Spinal cord (tissue), 10 donors: Measurements from ENCODE around the gene UBXN10. TPM values are rescaled to one million over a fixed set of nuclear protein-coding genes. Genes with fewer than 3 reads are reported as not detected.
"Not testable (repeated sequence)": the region's sequence is repeated elsewhere in the genome, so short reads cannot be mapped to it uniquely, and the experiment has no call there.

Experiments
- DNase-seq, 6 donors: peaks; one replicate each; pipeline versions ENCODE4 v3.0.0 to v3.0.0-alpha.2; 2013 to 2015; ENCODE audit warnings: low spot score in 6 of 6, low read depth in 4 of 6
- H3K27ac ChIP-seq: one replicate; pipeline ENCODE4 v1.5.1; 2013; ENCODE audit warnings: low read depth, low read length, control low read depth
- H3K27me3 ChIP-seq: one replicate; pipeline ENCODE4 v1.6.1; 2013; ENCODE audit warnings: low read length; ENCODE audit not compliant: control insufficient read depth, insufficient read depth
- H3K36me3 ChIP-seq: one replicate; pipeline ENCODE4 v1.6.1; 2013; ENCODE audit warnings: low read length; ENCODE audit not compliant: control insufficient read depth, insufficient read depth
- H3K4me1 ChIP-seq: one replicate; pipeline ENCODE4 v1.6.1; 2013; ENCODE audit warnings: low read length; ENCODE audit not compliant: control insufficient read depth, insufficient read depth
- H3K4me3 ChIP-seq: one replicate; pipeline ENCODE4 v1.5.1; 2013; ENCODE audit warnings: low read depth, low read length, control low read depth
- H3K9me3 ChIP-seq: one replicate; pipeline ENCODE4 v1.6.1; 2013; ENCODE audit warnings: low read length; ENCODE audit not compliant: control insufficient read depth, insufficient read depth
- WGBS: methylation state at CpG from one replicate; pipeline ENCODE4 v1.1.5; 2013; ENCODE audit warnings: missing lambda C conversion rate; ENCODE audit not compliant: insufficient coverage; 5-methylcytosine and 5-hydroxymethylcytosine counted together
- polyA plus RNA-seq, 2 donors: library from polyadenylated mRNA; unstranded; fragments of 120-200 nt; gene quantifications; one replicate each; pipeline ENCODE4 v1.2.1, GENCODE V29; 2013; ENCODE audit not compliant: insufficient read length in 2 of 2
- total RNA-seq, 2 donors: library from RNA; depleted of rRNA in 1 of 2; stranded (reverse); fragments of 120-200 nt in 1 of 2; fragments of >200 nt in 1 of 2; gene quantifications; one replicate each; pipeline versions ENCODE4 v1.2.3 to v1.2.4, GENCODE V29; 2013 to 2014
- donor health status: healthy.

UBXN10 gene
- total and polyA plus RNA-seq, 4 donors: 3.9 to 9.8 (median 5.2) TPM

DNA sequence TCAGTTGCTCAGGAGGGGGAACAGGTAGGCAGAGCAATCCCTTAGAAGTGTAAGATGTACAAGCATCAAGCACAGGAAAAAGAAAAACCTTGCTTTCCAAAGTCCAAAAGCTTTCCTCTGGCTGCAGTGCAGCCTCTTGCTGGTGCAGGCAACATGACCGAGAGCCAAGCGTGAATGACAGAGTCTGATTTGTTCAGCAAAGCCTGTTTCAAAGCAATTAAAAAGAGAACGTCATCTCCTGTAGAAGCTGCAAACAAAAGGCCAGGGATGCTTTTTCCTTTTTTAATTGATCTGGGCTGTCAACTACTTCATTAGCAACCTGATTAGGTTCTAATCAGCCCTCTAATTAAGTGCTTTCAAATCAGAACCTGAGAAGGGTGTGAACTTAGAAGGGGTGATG lies 38.6 kb downstream of the UBXN10 start:
- Histone ChIP-seq H3K27ac (no peak overlapping the region), H3K9me3 (no peaks in the 10 kb centered on the region), H3K36me3 (no peaks in the 10 kb centered on the region), H3K27me3 (peaks cover 11% of the 10 kb centered on the region), H3K4me1 (peaks cover 6% of the 10 kb centered on the region), H3K4me3 (no peak overlapping the region)
- DNase-seq: peak in 2 of 6 donors; percentile 40 to 65
- WGBS: 35% methylated on average over 3 of the region's 3 CpGs

DNA sequence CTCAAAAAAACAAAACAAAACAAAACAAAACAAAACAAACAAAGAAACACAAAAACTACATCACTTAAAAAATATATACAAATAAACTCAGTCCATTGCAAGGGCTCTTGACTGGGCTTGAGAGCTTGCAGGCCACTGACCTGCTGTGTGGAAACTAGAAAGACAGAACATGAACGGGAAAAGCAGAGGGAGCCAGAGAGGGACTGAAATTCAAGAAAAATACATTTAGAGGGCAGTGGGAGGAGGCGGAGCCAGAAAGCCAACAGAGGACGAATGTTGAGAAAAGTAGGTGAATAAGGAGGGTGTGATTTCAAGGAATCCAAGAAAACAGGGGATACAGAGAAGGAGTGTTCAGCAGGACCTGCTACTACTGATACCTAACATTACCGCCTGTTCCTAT lies 41.8 kb downstream of the UBXN10 start:
- WGBS: 62% methylated on average over 3 of the region's 4 CpGs
- no peaks in the 10 kb centered on the region for H3K9me3 ChIP-seq
- H3K4me1 ChIP-seq: peaks cover 6% of the 10 kb centered on the region
- no peak overlapping the region for H3K27ac ChIP-seq
- peaks cover 11% of the 10 kb centered on the region for H3K27me3 ChIP-seq
- H3K4me3 ChIP-seq: no peak overlapping the region
- no peaks in the 10 kb centered on the region for H3K36me3 ChIP-seq
- peak in 2 of 6 donors; percentile 36 to 44 for DNase-seq

DNA sequence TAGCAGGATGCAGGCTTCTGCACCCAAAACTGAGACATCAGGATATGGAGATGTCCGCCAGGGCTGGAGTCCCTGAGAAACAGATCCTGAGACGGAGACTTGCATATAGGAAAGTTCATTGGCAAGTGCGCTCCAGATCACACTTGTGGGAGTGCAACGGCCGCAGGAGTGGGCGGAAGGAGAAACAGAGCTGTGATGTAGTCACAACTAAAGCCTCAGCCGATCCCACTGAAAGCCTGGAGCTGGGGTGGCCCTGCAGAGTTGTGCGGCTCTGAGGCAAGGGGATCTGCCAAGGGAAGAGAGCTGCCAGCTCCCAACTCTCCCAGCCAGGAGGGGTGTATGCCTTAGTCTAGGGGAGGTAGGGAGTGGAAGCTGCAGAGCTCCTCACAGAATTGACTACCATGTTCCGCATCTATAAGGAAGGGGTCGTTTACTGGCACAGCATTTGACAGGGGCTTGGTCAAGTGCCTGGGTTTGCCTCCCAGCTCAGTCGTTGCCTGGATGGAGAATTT lies 42.5 kb downstream of the UBXN10 start:
- DNase-seq: peak in 1 of 6 donors; percentile 78
- H3K27me3 ChIP-seq: peaks cover 11% of the 10 kb centered on the region
- no peak overlapping the region for H3K4me3 ChIP-seq
- H3K27ac ChIP-seq: no peak overlapping the region
- H3K9me3 ChIP-seq: no peaks in the 10 kb centered on the region
- H3K36me3 ChIP-seq: no peaks in the 10 kb centered on the region
- 84% methylated on average over 7 of the region's 11 CpGs for WGBS
- peaks cover 6% of the 10 kb centered on the region for H3K4me1 ChIP-seq

DNA sequence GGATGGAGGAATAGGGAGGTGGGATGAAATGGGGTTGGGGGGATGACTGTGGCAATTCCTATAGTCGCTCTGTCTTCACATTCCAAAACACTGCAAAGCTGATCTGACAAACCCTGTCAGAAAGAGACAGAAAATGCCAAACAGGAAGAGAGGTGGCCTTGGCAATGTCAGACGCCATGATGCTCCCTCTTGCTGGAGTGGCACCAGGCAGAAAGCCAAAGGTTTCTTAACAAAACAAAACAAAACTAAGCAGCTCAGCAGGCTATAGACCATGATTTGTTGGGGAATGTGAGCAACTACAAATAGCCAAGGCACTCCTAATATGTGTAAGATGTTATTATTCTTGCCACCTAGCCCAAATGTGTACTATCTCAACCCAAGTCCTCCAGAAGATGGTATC lies 43.3 kb downstream of the UBXN10 start:
- no peak overlapping the region for H3K27ac ChIP-seq
- 80% methylated on average over 1 of the region's 2 CpGs for WGBS
- peaks cover 11% of the 10 kb centered on the region for H3K4me1 ChIP-seq
- peak in 1 of 6 donors; percentile 72 for DNase-seq
- peaks cover 11% of the 10 kb centered on the region for H3K27me3 ChIP-seq
- H3K4me3 ChIP-seq: no peak overlapping the region
- no peaks in the 10 kb centered on the region for H3K9me3 ChIP-seq
- H3K36me3 ChIP-seq: no peaks in the 10 kb centered on the region

DNA sequence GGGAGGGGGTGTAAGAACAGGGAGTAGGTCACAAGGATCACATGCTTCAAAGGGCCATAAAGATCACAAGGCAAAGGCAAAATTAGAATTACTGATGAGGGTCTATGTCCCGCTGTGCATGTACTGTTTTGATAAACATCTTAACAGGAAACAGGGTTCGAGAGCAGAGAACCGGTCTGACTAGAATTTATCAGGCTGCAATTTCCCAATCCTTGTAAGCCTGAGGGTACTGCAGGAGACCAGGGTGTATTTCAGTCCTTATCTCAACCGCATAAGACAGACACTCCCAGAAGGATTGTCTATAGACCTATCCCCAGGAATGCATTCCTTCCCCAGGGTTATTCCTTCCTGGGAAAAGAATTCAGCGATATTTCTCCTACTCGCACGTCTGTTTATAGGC lies 46.7 kb downstream of the UBXN10 start:
- H3K27me3 ChIP-seq, H3K9me3 ChIP-seq, DNase-seq, H3K27ac ChIP-seq, H3K36me3 ChIP-seq, H3K4me3 ChIP-seq: not testable (repeated sequence)
- peaks cover 11% of the 10 kb centered on the region for H3K4me1 ChIP-seq
- WGBS: 58% methylated on average over 4 of the region's 7 CpGs

DNA sequence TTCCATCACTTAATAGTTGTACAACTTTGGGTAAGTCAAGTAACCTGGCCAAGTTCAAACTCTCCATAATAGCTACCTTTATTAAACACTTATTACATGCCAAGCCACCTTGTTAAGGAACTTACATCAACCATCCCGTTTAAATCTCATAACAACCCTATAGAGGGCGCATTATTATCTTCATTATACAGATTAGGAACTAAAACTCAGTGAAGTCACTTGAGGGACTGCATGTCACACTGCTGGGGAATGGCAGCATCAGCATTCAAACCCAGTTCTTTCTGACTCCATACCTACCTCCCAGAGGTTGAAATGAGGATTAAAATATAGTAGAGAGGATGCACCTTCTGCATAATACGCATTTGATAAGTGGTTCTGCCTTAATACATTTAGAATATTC lies 47.5 kb downstream of the UBXN10 start:
- whole genome bisulfite sequencing: 0% methylated on average over 1 of the region's 3 CpGs
- Histone ChIP-seq H3K9me3 (no peaks in the 10 kb centered on the region), H3K4me1 (peaks cover 8% of the 10 kb centered on the region), H3K27me3 (peaks cover 6% of the 10 kb centered on the region), H3K4me3 (no peak overlapping the region), H3K36me3 (no peaks in the 10 kb centered on the region), H3K27ac (no peak overlapping the region)
- peak in 2 of 6 donors; percentile 48 to 80 for DNase-seq

DNA sequence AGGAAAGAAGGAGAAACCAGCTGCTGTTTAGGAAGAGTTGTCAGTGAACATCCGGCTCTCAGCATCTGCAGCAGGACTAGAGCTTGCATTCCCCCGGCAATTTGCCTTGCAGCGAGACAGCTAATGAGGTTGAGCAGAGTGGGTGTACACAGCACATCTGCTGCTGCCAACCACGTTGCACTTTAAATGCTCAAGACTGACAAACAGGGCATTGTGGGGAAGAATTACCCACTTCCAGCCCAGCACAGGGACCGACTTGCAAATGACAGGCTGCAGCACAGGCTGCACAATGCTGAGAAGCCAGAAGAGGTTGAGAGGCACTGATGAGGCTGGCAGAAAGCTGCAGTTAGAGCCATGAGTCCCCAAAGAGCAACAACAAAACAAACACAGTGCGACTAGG lies 48.0 kb downstream of the UBXN10 start:
- Histone ChIP-seq H3K27me3 (peaks cover 4% of the 10 kb centered on the region), H3K4me3 (no peak overlapping the region), H3K9me3 (no peaks in the 10 kb centered on the region), H3K36me3 (no peaks in the 10 kb centered on the region), H3K4me1 (peaks cover 5% of the 10 kb centered on the region), H3K27ac (peak overlapping the region; percentile 6)
- WGBS: 3% methylated on average over 6 of the region's 6 CpGs
- DNase-seq: peak; percentile 68 to 96 (median 77)

DNA sequence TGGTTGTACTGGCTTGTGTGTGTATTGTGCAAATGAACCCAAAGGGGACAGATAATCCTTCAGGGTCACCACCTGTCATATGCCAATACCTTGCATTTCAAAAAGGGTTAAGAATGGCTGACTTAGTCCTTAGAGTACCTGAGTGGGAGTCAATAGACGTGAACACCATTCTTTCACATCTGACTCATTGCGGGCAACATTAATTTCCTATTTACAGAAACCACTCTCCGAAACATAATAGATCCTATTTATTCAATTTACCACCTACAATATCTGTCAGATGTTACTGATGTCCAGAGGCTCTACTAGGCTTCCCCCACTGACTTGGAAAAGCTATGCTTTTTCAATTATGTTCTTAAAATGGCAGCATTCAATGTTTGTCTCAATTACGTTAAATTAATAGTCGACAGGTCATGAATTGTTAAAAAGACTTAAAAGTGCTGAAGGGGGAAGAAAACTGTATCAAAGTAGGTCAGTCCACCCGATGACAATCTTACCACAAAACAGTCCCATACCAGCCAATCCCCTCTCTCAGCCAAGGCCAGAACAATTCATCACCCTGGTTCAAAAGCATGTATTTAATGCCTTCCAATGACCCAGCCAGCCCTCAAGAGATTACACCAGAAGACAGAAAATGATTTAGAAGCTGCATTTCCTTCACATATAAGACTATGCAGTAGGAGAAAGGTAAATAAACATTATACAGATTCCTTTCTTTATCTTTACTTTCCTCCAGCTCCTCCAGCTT lies 49.1 kb downstream of the UBXN10 start:
- H3K27me3 ChIP-seq: peaks cover 2% of the 10 kb centered on the region
- H3K27ac ChIP-seq: no peak overlapping the region
- H3K4me3 ChIP-seq: no peak overlapping the region
- peaks cover 5% of the 10 kb centered on the region for H3K4me1 ChIP-seq
- no peaks in the 10 kb centered on the region for H3K9me3 ChIP-seq
- no peaks in the 10 kb centered on the region for H3K36me3 ChIP-seq
- 40% methylated on average over 1 of the region's 6 CpGs for WGBS
- DNase-seq: peak in 1 of 6 donors; percentile 43

DNA sequence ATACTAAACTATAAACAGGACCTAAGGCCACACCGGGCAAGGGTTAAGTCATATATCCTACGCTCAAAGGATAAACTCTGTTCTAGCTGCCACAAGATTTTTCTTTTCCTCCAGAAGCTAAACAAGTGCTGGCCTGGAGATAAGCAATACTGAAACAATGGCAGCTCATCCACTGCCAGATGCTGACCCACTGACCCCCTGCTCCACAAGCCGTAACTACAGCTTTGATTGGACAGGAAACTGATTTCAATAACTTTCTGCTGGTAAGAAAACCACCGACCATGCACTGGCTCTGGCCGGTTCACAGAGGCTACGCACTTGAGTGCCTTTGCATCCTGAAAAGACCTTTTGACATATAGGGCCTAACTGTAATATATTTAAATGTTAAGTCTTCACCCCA lies 51.8 kb downstream of the UBXN10 start:
- DNase-seq: no peak
- H3K27ac ChIP-seq: no peak overlapping the region
- H3K27me3 ChIP-seq: peaks cover 2% of the 10 kb centered on the region

DNA sequence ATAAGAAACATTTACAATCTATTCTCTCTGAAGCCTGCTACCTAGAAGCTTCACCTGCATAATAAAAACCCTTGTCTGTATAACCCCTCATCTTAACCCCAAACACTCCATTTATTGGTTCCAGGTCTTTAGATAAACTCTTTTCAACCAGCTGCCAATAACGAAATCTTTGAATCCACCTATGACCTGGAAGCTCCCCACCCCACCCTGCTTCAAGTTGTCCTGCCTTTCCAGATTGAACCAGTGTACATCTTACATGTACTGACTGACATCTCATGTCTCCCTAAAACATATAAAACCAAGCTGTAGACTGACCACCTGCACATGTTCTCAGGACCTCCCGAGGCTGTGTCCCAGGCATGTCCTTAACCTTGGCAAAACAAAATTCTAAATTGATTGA lies 54.1 kb downstream of the UBXN10 start:
- WGBS: 93% methylated on average over 2 of the region's 2 CpGs
- no peaks in the 10 kb centered on the region for H3K4me1 ChIP-seq

More for the DNA sequence above, 51.8 kb downstream of the UBXN10 start:
- Histone ChIP-seq H3K9me3 (no peaks in the 10 kb centered on the region), H3K36me3 (no peaks in the 10 kb centered on the region), H3K4me1 (peaks cover 5% of the 10 kb centered on the region), H3K4me3 (no peak overlapping the region)
- 76% methylated on average over 2 of the region's 6 CpGs for WGBS

More for the DNA sequence above, 54.1 kb downstream of the UBXN10 start:
- Histone ChIP-seq H3K9me3 (no peaks in the 10 kb centered on the region), H3K36me3 (no peaks in the 10 kb centered on the region), H3K27me3 (peaks cover 2% of the 10 kb centered on the region), H3K27ac (no peak overlapping the region), H3K4me3 (no peak overlapping the region)
- DNase-seq: no peak
